KOPT-K1 (cell line): ENCODE results near the gene CUEDC1.

ENCODE experiments used
- H3K27ac ChIP-seq: fragments of 200-600 bp; sonication (generic); 2 replicates; pipeline ENCODE4 v1.5.1; 2016; ENCODE audit warnings: antibody characterized with exemption, mild to moderate bottlenecking, low read depth, low read length; ENCODE audit not compliant: poor library complexity, severe bottlenecking
- H3K36me3 ChIP-seq: fragments of 200-600 bp; sonication (generic); 2 replicates; pipeline ENCODE4 v1.5.1; 2017; ENCODE audit warnings: antibody characterized with exemption, mild to moderate bottlenecking, low read length, moderate library complexity; ENCODE audit not compliant: insufficient read depth
- H3K9me3 ChIP-seq: fragments of 200-600 bp; sonication (generic); 2 replicates; pipeline ENCODE4 v1.5.1; 2017; ENCODE audit warnings: antibody characterized with exemption, low read length, mild to moderate bottlenecking; ENCODE audit not compliant: insufficient read depth, poor library complexity, severe bottlenecking

The CUEDC1 gene

DNA sequence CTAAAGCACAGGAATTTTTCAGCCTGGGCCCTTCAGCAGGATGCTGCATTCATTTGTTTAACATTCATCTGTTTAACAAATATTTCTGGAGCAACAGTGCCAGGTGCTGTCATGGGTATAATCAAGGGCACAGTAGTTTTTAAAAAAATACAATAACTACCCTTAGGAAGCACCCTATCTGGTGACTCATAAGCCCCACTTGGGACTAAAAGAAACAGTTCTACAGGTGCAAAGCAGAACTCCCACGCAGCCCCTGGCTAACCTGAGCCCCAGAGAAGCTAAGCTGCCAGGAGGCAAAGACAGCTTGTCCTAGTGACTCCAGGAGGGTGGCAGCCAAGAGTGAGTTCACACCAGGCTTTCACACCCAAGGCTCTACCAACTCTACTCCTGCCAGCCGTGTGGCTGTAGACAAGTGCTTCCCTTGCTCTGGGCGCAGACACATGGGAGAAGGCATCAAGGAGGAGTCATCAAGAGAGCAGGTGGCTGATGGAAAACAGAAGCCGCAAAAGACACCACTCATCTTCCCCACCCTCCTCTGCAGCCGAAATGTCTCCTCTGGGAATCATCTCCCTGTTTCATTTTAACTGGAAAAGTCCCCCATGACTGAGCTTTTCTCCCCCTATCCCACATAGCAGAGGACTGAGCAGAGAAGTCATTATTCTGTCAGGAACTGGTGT lies 14.4 kb downstream of the CUEDC1 start:
- no peak overlapping the region for H3K27ac ChIP-seq
- H3K36me3 ChIP-seq: no peaks in the 10 kb centered on the region

DNA sequence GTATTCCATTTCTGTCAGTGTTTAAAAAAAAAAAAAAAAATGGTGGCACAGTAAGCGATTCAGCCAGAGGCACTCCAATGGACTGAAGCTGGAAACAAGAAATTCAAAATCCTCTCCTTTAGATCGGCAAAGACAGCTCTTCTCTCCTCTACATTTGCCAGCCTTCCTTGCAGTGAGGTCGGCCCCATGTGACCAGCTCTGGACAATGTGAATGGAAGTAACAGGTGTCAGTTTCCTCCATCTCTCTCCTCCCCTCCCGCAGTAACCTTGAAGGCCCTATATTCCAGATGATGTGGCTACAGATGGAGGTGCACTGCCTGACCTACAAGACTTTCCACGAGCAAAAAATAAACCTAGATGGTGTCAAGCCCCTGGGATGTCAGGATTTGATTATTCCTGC lies 15.0 kb downstream of the CUEDC1 start:
- Histone ChIP-seq H3K9me3 (no peaks in the 10 kb centered on the region), H3K36me3 (no peaks in the 10 kb centered on the region), H3K27ac (no peak overlapping the region)

More for the DNA sequence above, 14.4 kb downstream of the CUEDC1 start:
- no peaks in the 10 kb centered on the region for H3K9me3 ChIP-seq

DNA sequence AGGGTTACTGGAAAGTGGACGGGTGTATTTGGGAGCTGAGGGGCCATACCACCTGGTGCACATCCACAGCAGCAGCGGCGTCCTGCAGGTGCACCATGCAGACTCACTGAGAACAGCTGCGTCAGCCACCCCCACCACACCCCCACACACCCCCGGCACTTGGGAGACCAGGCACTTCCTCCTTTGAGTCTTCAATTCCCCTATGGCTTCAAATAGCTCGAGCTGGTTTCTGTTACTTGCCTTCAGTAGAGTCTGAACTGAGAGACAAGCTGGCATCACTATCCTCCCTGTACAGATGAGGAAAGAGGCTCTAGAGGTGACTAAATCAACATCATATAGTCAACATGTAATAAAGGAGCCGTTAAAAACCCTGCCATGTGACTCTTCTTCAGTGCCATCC lies 15.4 kb downstream of the CUEDC1 start:
- H3K27ac ChIP-seq: no peak overlapping the region
- H3K9me3 ChIP-seq: no peaks in the 10 kb centered on the region
- H3K36me3 ChIP-seq: no peaks in the 10 kb centered on the region

DNA sequence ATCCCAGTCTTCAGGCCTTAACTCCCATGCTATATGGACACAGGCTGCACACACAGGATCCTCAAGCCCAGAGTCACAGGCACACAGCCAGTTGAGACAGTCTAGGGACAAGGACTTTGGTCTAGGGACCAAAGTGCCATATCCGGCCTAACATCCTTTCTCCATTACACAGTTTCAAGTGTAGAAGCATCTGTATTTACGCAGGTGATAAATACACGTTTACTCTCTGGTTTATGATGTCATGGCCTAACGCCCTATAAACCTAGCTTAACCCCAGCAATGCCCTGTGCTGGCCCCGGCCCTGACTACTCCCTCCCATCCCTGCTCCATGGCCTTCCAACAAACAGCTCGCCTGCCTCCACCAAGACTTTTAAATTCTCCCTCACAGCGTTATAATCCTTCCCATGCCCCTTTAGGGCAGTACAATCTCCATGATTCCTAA lies 17.1 kb downstream of the CUEDC1 start:
- H3K27ac ChIP-seq: no peak overlapping the region
- H3K36me3 ChIP-seq: no peaks in the 10 kb centered on the region

GRCh38 chr17:57937492-57937891 lies 17.7 kb downstream of the CUEDC1 start:
- Histone ChIP-seq H3K9me3 (no peaks in the 10 kb centered on the region), H3K27ac (no peak overlapping the region), H3K36me3 (no peaks in the 10 kb centered on the region)

More for the DNA sequence above, 17.1 kb downstream of the CUEDC1 start:
- no peaks in the 10 kb centered on the region for H3K9me3 ChIP-seq

DNA sequence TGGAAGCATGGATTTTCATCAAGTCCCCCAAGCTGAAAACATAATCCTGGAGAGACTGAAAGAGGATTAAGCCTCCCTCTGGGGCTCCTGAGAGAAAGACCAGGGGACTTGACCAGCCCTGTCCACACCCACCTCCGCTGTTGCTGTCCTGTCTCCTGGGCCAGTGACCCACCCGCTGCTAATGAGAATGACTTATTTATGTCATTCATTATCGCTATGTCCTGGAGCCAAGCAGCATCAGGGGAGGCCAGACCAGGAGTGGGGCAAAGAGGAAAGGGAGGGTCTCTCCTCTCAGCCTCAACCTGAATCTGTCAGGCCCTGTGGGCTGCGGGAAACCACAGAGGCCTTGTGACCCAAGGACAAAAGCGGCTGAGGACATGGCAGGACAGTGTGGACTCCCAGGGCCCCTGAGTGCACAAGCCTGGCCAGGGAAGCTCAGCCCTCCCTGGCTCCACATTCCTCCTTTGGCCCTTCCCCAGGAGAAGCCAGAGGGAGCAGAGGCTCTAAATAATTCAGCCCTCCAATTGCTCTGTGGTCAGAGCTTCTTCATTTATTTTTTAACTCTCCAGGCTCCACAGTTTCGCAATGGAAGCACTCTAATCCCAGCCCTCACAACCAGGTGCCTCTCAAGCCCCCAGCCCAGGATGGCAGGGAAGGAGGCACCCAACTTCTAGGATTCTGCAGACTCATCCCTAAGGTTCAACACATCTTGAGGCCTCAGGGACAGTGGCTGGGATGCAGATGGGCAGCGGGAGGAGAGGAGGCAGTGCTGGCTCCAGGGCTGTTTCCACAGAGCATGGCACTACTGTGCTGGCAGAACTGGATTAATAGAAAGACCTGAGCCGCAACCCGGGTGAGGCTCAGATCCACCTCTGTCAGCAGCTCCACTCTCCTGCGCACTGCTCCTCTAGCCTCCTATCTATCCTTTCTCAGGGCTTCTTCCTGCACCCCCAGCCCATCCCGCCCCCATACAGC lies 19.1 kb downstream of the CUEDC1 start:
- no peak overlapping the region for H3K27ac ChIP-seq
- no peaks in the 10 kb centered on the region for H3K36me3 ChIP-seq
- no peaks in the 10 kb centered on the region for H3K9me3 ChIP-seq

GRCh38 chr17:57931488-57932137 lies 23.6 kb downstream of the CUEDC1 start:
- Histone ChIP-seq H3K27ac (no peak overlapping the region), H3K9me3 (no peaks in the 10 kb centered on the region), H3K36me3 (no peaks in the 10 kb centered on the region)

DNA sequence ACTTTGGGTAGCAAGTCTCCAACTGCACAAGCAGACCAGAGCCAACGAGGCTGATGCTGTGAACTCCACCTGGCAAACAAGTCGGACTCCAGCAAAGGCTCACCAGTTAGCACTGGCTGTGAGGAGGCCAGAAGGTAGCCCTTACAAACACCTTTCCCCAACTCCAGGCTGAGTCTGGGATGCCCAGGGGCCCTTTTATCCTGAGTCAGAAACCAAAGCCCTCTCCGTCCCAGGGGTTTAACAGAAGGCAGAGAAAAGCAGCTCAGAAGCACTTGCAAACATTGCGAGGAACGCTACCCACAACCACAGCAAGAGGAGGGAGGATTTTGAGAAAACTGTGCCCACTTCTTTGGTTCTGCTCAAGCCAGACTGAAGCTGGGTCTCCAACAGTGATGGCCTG lies 25.0 kb downstream of the CUEDC1 start:
- no peaks in the 10 kb centered on the region for H3K36me3 ChIP-seq
- H3K9me3 ChIP-seq: no peaks in the 10 kb centered on the region
- H3K27ac ChIP-seq: no peak overlapping the region

DNA sequence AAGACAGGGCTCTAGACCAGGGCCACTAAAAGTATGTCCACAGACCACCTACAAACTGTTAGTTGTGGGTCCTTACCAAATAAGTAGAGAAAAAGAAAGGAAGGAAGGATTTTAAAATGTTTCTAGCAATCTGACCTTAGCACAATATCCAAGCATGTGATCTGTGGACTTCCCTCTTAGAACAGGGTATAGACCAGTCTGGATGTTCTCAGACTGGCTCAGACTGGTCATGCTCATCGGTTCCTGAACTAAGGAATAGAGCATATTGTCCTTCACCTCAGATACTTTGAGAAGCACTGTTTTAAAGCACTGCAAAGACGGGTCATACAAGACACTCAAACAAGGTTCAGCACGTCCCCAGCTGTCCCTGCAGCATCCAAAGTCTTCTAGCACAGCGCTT lies 25.8 kb downstream of the CUEDC1 start:
- H3K36me3 ChIP-seq: no peaks in the 10 kb centered on the region
- no peaks in the 10 kb centered on the region for H3K9me3 ChIP-seq
- no peak overlapping the region for H3K27ac ChIP-seq

GRCh38 chr17:57928928-57929327 lies 26.3 kb downstream of the CUEDC1 start:
- no peaks in the 10 kb centered on the region for H3K36me3 ChIP-seq
- no peaks in the 10 kb centered on the region for H3K9me3 ChIP-seq
- H3K27ac ChIP-seq: no peak overlapping the region

DNA sequence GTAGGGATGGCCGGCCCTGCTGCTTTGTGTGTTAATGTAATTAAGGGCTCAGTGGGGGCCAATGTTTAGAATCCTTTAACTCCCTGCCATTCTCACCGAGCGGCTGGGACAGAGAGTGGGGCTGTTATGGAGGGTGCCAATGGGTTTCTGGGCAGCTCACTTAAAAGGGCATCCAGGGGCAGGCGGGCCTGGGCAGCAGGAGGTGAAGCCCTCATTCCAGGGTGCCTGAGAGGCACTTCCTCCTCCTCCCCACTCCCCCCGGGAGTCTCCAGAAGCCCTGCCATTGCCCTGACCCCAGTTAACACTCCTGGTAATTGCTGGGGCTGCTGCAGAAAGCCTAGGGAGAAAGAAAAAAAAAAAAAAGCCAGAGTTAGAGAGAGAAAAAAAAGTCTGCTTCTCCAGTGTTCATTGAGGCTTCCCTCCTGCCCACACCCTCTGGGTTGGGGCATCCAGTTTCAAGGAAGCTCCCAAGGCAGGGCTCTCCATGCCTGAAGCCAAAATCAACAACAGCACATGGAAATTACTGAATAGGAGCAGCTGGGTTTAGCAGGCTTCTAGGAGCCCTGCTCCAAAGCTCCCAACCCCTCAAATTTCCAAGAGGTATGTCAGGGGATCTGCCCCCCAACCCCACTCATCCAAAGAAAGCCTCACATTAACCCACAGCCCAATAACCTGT lies 28.0 kb downstream of the CUEDC1 start:
- no peaks in the 10 kb centered on the region for H3K36me3 ChIP-seq
- no peaks in the 10 kb centered on the region for H3K9me3 ChIP-seq
- no peak overlapping the region for H3K27ac ChIP-seq

- H3K9me3 ChIP-seq: no peaks in the 10 kb centered on the region
- H3K27ac ChIP-seq: no peak overlapping the region
These were observed 28.5 kb downstream of the CUEDC1 start for GRCh38 chr17:57926723-57927047.

GRCh38 chr17:57925361-57925990 lies 29.7 kb downstream of the CUEDC1 start:
- Histone ChIP-seq H3K27ac (no peak overlapping the region), H3K36me3 (no peaks in the 10 kb centered on the region), H3K9me3 (no peaks in the 10 kb centered on the region)

More at GRCh38 chr17:57926723-57927047, 28.5 kb downstream of the CUEDC1 start:
- no peaks in the 10 kb centered on the region for H3K36me3 ChIP-seq

- no peaks in the 10 kb centered on the region for H3K9me3 ChIP-seq
- H3K36me3 ChIP-seq: no peaks in the 10 kb centered on the region
- H3K27ac ChIP-seq: no peak overlapping the region
These were observed 30.5 kb downstream of the CUEDC1 start for GRCh38 chr17:57924677-57925076.
